Measurements from ENCODE around the gene SOAT2. TPM values are rescaled to one million over a fixed set of nuclear protein-coding genes. Genes with fewer than 3 reads are reported as not detected.
"Not testable (repeated sequence)": the region's sequence is repeated elsewhere in the genome, so short reads cannot be mapped to it uniquely, and the experiment has no call there.

SOAT2 gene
- total RNA-seq, 2 donors from 2014 or later, result 2.2 to 7.9 TPM

- H3K4me3 Mint-ChIP-seq; DNase-seq; H3K27ac Mint-ChIP-seq; ATAC-seq (replicated peaks in 1 of 2); H3K4me1 Mint-ChIP-seq (ENCODE audit: low read depth); H3K9me3 Mint-ChIP-seq; H3K27me3 Mint-ChIP-seq (ENCODE audit: low read depth); H3K36me3 Mint-ChIP-seq (ENCODE audit: insufficient read depth in 2 of 2): not testable (repeated sequence)
Measured at GRCh38 chr12:53112431-53112830, 9.1 kb downstream of the SOAT2 start.

- Mint-ChIP-seq H3K4me3 (no peak overlapping the region), H3K36me3 (ENCODE audit: insufficient read depth in 2 of 2) (no peaks in the 10 kb centered on the region), H3K27me3 (ENCODE audit: low read depth) (no peaks in the 10 kb centered on the region), H3K27ac (no peak overlapping the region), H3K9me3 (no peaks in the 10 kb centered on the region), H3K4me1 (ENCODE audit: low read depth) (no peaks in the 10 kb centered on the region)
- no peak for DNase-seq
- ATAC-seq (replicated peaks in 1 of 2), result no peak
Measured at GRCh38 chr12:53113136-53113705, 9.9 kb downstream of the SOAT2 start.

GRCh38 chr12:53113951-53114350, 10.7 kb downstream of the SOAT2 start:
- H3K27ac Mint-ChIP-seq, result no peak overlapping the region
- no peaks in the 10 kb centered on the region for H3K4me1 Mint-ChIP-seq (ENCODE audit: low read depth)
- no peaks in the 10 kb centered on the region for H3K9me3 Mint-ChIP-seq
- DNase-seq (no peak), ATAC-seq (replicated peaks in 1 of 2) (no peak)
- H3K4me3 Mint-ChIP-seq, result no peak overlapping the region
- H3K36me3 Mint-ChIP-seq (ENCODE audit: insufficient read depth in 2 of 2), result no peaks in the 10 kb centered on the region
- H3K27me3 Mint-ChIP-seq (ENCODE audit: low read depth), result no peaks in the 10 kb centered on the region

DNA sequence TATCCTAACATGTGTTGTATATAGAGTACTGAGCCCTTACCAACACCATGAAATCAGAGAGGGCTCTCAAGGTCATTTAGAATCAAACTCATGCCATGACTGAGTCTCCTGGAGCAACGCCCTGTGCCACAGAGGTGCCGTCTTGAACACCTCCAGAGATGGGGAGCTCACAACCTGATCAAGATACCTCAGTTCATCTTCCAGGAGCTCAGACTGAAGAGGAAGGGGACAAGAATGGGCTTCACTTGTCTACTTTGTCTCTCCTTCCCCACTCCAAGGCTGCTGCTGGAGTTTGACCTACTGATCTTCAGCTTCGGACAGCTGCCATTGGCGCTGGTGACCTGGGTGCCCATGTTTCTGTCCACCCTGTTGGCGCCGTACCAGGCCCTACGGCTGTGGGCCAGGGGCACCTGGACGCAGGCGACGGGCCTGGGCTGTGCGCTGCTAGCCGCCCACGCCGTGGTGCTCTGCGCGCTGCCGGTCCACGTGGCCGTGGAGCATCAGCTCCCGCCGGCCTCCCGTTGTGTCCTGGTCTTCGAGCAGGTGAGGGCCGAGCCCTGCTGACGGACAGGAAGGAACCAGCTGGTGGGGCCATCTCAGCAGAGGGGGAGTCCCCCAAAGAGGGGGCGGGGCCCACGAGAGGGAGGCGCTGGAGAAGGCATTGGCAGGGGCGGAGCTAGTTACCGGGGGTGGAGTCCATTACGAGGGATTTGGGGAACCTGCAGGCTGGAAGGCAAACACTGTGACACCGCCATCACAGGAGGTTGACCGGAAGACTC, 12.0 kb downstream of the SOAT2 start:
- Mint-ChIP-seq H3K27ac (no peak overlapping the region), H3K27me3 (ENCODE audit: low read depth) (no peaks in the 10 kb centered on the region), H3K4me3 (no peak overlapping the region), H3K36me3 (ENCODE audit: insufficient read depth in 2 of 2) (no peaks in the 10 kb centered on the region), H3K9me3 (no peaks in the 10 kb centered on the region), H3K4me1 (ENCODE audit: low read depth) (no peaks in the 10 kb centered on the region)
- no peak for ATAC-seq (replicated peaks in 1 of 2)
- no peak for DNase-seq

GRCh38 chr12:53115891-53116648, 12.8 kb downstream of the SOAT2 start:
- Mint-ChIP-seq H3K9me3 (no peaks in the 10 kb centered on the region), H3K4me3 (no peak overlapping the region), H3K4me1 (ENCODE audit: low read depth) (no peaks in the 10 kb centered on the region), H3K36me3 (ENCODE audit: insufficient read depth in 2 of 2) (no peaks in the 10 kb centered on the region), H3K27ac (no peak overlapping the region), H3K27me3 (ENCODE audit: low read depth) (no peaks in the 10 kb centered on the region)
- DNase-seq, result no peak
- no peak for ATAC-seq (replicated peaks in 1 of 2)

DNA sequence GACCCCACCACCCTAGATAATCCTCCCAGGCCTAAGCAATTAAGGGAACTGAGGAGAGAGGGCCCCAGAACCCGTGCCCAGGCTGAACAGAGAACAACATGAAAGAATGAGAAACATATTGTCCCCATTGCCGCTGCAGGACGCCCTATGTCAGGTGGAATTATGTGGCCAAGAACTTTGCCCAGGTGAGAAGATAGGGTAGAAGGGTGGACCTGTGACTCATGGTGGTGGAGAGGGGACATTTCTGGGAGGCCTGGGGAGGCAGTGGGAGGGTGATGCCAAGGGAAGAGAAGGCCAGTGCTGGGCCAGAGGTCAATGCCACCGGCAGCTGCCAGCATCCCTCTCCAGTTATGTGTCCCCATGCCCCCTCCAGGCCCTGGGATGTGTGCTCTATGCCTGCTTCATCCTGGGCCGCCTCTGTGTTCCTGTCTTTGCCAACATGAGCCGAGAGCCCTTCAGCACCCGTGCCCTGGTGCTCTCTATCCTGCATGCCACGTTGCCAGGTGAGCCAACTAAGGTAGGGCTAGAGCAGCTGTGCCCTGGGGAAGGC, 15.5 kb downstream of the SOAT2 start:
- Mint-ChIP-seq H3K4me1 (ENCODE audit: low read depth) (no peaks in the 10 kb centered on the region), H3K27ac (no peak overlapping the region), H3K36me3 (ENCODE audit: insufficient read depth in 2 of 2) (no peaks in the 10 kb centered on the region), H3K27me3 (ENCODE audit: low read depth) (no peaks in the 10 kb centered on the region), H3K9me3 (no peaks in the 10 kb centered on the region), H3K4me3 (no peak overlapping the region)
- no peak for ATAC-seq (replicated peaks in 1 of 2)
- no peak for DNase-seq

DNA sequence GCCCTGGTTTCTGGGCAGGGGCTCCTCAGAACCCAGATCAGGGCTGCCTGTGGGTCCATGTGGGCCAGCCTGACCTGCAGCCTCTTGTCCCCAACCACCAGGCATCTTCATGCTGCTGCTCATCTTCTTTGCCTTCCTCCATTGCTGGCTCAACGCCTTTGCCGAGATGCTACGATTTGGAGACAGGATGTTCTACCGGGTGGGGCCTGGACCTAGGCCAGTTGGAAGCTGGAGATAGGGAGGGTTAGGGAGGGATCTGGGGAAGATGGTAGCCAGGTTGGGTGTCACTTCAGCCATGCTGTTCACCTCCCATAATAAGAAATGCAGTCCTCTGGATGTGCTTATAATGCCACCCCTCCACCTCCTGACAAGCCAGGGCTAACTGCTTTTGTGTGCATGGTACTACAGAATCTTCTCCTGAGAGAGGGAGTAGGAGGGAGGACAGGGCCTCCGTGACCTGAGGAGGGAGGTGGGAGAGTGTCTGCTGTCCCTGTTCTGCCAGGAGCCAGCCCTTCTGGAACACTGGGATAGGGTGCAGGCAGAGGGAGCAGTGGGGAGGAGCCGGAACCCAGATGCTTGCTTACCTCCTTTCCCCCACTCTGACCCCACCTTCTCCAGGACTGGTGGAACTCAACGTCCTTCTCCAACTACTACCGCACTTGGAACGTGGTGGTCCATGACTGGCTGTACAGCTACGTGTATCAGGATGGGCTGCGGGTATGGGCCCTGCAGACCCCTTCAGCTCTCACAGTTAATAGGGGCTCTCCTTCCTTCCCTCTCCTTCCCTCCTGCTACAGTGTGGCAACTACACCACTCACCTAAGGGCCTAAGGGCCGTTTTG, 17.6 kb downstream of the SOAT2 start:
- Mint-ChIP-seq H3K27me3 (ENCODE audit: low read depth) (no peaks in the 10 kb centered on the region), H3K9me3 (no peaks in the 10 kb centered on the region), H3K36me3 (ENCODE audit: insufficient read depth in 2 of 2) (no peaks in the 10 kb centered on the region), H3K27ac (no peak overlapping the region), H3K4me3 (no peak overlapping the region), H3K4me1 (ENCODE audit: low read depth) (no peaks in the 10 kb centered on the region)
- DNase-seq (no peak), ATAC-seq (replicated peaks in 1 of 2) (no peak)

DNA sequence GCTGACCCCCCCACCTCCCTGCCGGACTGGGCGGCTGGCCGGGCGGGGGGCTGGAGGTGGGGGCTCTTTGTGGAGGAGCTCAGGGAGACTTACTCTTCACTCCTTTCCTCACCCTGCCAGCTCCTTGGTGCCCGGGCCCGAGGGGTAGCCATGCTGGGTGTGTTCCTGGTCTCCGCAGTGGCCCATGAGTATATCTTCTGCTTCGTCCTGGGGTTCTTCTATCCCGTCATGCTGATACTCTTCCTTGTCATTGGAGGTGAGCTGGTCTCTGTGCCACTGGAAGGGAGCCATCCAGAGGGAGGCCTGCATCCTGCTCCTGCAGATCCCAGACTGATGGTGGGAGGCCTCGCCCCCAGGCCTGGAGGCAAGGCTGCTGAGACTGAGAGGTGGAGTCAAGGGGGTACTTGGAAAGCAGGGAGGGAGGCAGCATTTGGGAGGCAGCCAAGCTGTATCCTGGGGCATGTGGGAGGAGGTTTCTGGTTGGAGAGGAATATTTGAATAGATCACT, 19.7 kb downstream of the SOAT2 start:
- Mint-ChIP-seq H3K4me3 (no peak overlapping the region), H3K9me3 (no peaks in the 10 kb centered on the region), H3K27me3 (ENCODE audit: low read depth) (no peaks in the 10 kb centered on the region), H3K27ac (no peak overlapping the region), H3K4me1 (ENCODE audit: low read depth) (peaks cover 7% of the 10 kb centered on the region), H3K36me3 (ENCODE audit: insufficient read depth in 2 of 2) (no peaks in the 10 kb centered on the region)
- no peak for ATAC-seq (replicated peaks in 1 of 2)
- DNase-seq, result no peak

GRCh38 chr12:53123578-53124351, 20.5 kb downstream of the SOAT2 start:
- Mint-ChIP-seq H3K9me3 (no peaks in the 10 kb centered on the region), H3K27me3 (ENCODE audit: low read depth) (no peaks in the 10 kb centered on the region)

GRCh38 chr12:53124352-53124723, 21.1 kb downstream of the SOAT2 start:
- H3K36me3 Mint-ChIP-seq (ENCODE audit: insufficient read depth in 2 of 2), result no peaks in the 10 kb centered on the region
- no peak overlapping the region for H3K4me3 Mint-ChIP-seq
- H3K4me1 Mint-ChIP-seq (ENCODE audit: low read depth), result peaks cover 7% of the 10 kb centered on the region
- no peaks in the 10 kb centered on the region for H3K27me3 Mint-ChIP-seq (ENCODE audit: low read depth)
- DNase-seq (no peak), ATAC-seq (replicated peaks in 1 of 2) (no peak)
- H3K27ac Mint-ChIP-seq, result no peak overlapping the region
- no peaks in the 10 kb centered on the region for H3K9me3 Mint-ChIP-seq

More at GRCh38 chr12:53123578-53124351, 20.5 kb downstream of the SOAT2 start:
- Mint-ChIP-seq H3K36me3 (ENCODE audit: insufficient read depth in 2 of 2) (no peaks in the 10 kb centered on the region), H3K4me3 (no peak overlapping the region), H3K27ac (no peak overlapping the region), H3K4me1 (ENCODE audit: low read depth) (peaks cover 7% of the 10 kb centered on the region)
- DNase-seq, result no peak
- ATAC-seq (replicated peaks in 1 of 2), result no peak

- ATAC-seq (replicated peaks in 1 of 2) (no peak), DNase-seq (no peak)
- Mint-ChIP-seq H3K4me1 (ENCODE audit: low read depth) (peaks cover 7% of the 10 kb centered on the region), H3K27ac (no peak overlapping the region), H3K9me3 (no peaks in the 10 kb centered on the region), H3K36me3 (ENCODE audit: insufficient read depth in 2 of 2) (no peaks in the 10 kb centered on the region), H3K27me3 (ENCODE audit: low read depth) (no peaks in the 10 kb centered on the region), H3K4me3 (no peak overlapping the region)
Measured at GRCh38 chr12:53127169-53127568, 23.9 kb downstream of the SOAT2 start.

All from activated T-cell treated with anti-CD3 and anti-CD28 coated beads, Interleukin-2, amount 50 U/mL, for 72 hours (primary cell).